Left ventricle myocardium inferior (tissue), 1 donor: Measurements from ENCODE around the gene YIPF2. TPM values are rescaled to one million over a fixed set of nuclear protein-coding genes. Genes with fewer than 3 reads are reported as not detected.
A peak's percentile ranks its signal among the peaks of the same experiment; 100 is the strongest.
"Not testable (repeated sequence)": the region's sequence is repeated elsewhere in the genome, so short reads cannot be mapped to it uniquely, and the experiment has no call there.

Experiments used
- DNase-seq: peaks from one replicate; pipeline ENCODE4 v3.0.0-alpha.2; 2020
- H3K27ac ChIP-seq: fragments of 200-600 bp; replicated peaks from 2 replicates; pipeline ENCODE4 v1.8.0; 2021
- H3K27me3 ChIP-seq: fragments of 200-600 bp; 2 replicates; pipeline ENCODE4 v1.8.0; 2021; ENCODE audit warnings: low read depth
- H3K36me3 ChIP-seq: fragments of 200-600 bp; 2 replicates; pipeline ENCODE4 v1.8.0; 2021
- H3K4me1 ChIP-seq: fragments of 200-600 bp; 2 replicates; pipeline ENCODE4 v1.8.0; 2021
- H3K4me3 ChIP-seq: fragments of 200-600 bp; 2 replicates; pipeline ENCODE4 v1.8.0; 2021; ENCODE audit warnings: mild to moderate bottlenecking, moderate library complexity
- H3K9me3 ChIP-seq: fragments of 200-600 bp; replicated peaks from 2 replicates; pipeline ENCODE4 v1.8.0; 2021
- CTCF ChIP-seq: fragments of 200-600 bp; IDR thresholded peaks from 2 replicates; pipeline ENCODE4 v1.8.0; 2021; ENCODE audit warnings: antibody characterized with exemption, mild to moderate bottlenecking, borderline replicate concordance
- intact Hi-C: fragments of 100-400 bp; cut with micrococcal nuclease; formaldehyde crosslinking; loops from one replicate; pipeline ENCODE4 v1.11.0; 2022
- total RNA-seq: library from RNA; stranded (reverse); fragmentation: NEBNext Ultra II Directional; extraction: Animal tissue kit (Norgen Biotek cat#: 25700); gene quantifications from one replicate; pipeline ENCODE4 v1.2.1, GENCODE V29; 2021
- donor health status: DM: no; HTN: yes; CAD: no; lungs with severe emphysema.

The YIPF2 gene
- total RNA-seq, 1 donor from 2014 or later = 13.1 TPM

GRCh38 chr19:10885201-10886169 is 43.0 kb downstream of the YIPF2 start:
- no peak for TF ChIP-seq CTCF
- Histone ChIP-seq H3K4me1 (peaks cover 59% of the 10 kb centered on the region), H3K27ac (no peak overlapping the region), H3K4me3 (no peak overlapping the region), H3K36me3 (no peaks in the 10 kb centered on the region), H3K27me3 (no peaks in the 10 kb centered on the region), H3K9me3 (no peaks in the 10 kb centered on the region)
- no peak for DNase-seq
- intact Hi-C loops = no loop called here

- Histone ChIP-seq H3K4me3 (no peak overlapping the region), H3K27ac (no peak overlapping the region), H3K36me3 (no peaks in the 10 kb centered on the region), H3K27me3 (no peaks in the 10 kb centered on the region), H3K4me1 (peaks cover 70% of the 10 kb centered on the region), H3K9me3 (no peaks in the 10 kb centered on the region)
- TF ChIP-seq CTCF = no peak
- no peak for DNase-seq
- intact Hi-C loops = no loop called here
Observed at GRCh38 chr19:10884274-10884673, 44.2 kb downstream of the YIPF2 start.

GRCh38 chr19:10882108-10882457 is 46.4 kb downstream of the YIPF2 start:
- Histone ChIP-seq H3K9me3 (no peaks in the 10 kb centered on the region), H3K36me3 (no peaks in the 10 kb centered on the region), H3K4me3 (peak overlapping the region; percentile 23), H3K27ac (peak overlapping the region; percentile 78), H3K4me1 (peaks cover 78% of the 10 kb centered on the region), H3K27me3 (no peaks in the 10 kb centered on the region)
- TF ChIP-seq CTCF = no peak
- intact Hi-C loops = no loop called here
- peak; percentile 48 for DNase-seq

- no peaks in the 10 kb centered on the region for H3K9me3 ChIP-seq
- intact Hi-C loops = no loop called here
- peak overlapping the region; percentile 78 for H3K27ac ChIP-seq
- DNase-seq = no peak
- TF ChIP-seq CTCF = no peak
- no peaks in the 10 kb centered on the region for H3K36me3 ChIP-seq
- peak overlapping the region; percentile 23 for H3K4me3 ChIP-seq
- H3K4me1 ChIP-seq = peaks cover 78% of the 10 kb centered on the region
- H3K27me3 ChIP-seq = no peaks in the 10 kb centered on the region
Observed at GRCh38 chr19:10881403-10882107, 46.9 kb downstream of the YIPF2 start.

- intact Hi-C loops = no loop called here
- Histone ChIP-seq H3K36me3 (no peaks in the 10 kb centered on the region), H3K27me3 (no peaks in the 10 kb centered on the region), H3K27ac (peak overlapping the region; percentile 78), H3K4me3 (no peak overlapping the region), H3K4me1 (peaks cover 97% of the 10 kb centered on the region), H3K9me3 (no peaks in the 10 kb centered on the region)
- no peak for TF ChIP-seq CTCF
- no peak for DNase-seq
Observed at GRCh38 chr19:10878253-10878652, 50.2 kb downstream of the YIPF2 start.

GRCh38 chr19:10877608-10878007 is 50.8 kb downstream of the YIPF2 start:
- peak overlapping the region; percentile 78 for H3K27ac ChIP-seq
- intact Hi-C loops, H3K27me3 ChIP-seq, DNase-seq, H3K9me3 ChIP-seq, H3K4me3 ChIP-seq, H3K36me3 ChIP-seq: not testable (repeated sequence)
- peaks cover 97% of the 10 kb centered on the region for H3K4me1 ChIP-seq
